Endothelial cell of hepatic sinusoid (primary cell): ENCODE data around the gene ATXN10.

Experiments
- in situ Hi-C: cut with HindIII; loops from 2 replicates; pipeline ENCODE4 v1.10.0; 2017; ENCODE audit warnings: low sequenced_read_pairs

ATXN10 gene

GRCh38 chr22:45703758-45704157, 32.1 kb downstream of the ATXN10 start:
- in situ Hi-C loops, result no loop called here

GRCh38 chr22:45704648-45705047, 33.0 kb downstream of the ATXN10 start:
- in situ Hi-C loops, result no loop called here

GRCh38 chr22:45707605-45708004, 36.0 kb downstream of the ATXN10 start:
- in situ Hi-C loops, result no loop called here

DNA sequence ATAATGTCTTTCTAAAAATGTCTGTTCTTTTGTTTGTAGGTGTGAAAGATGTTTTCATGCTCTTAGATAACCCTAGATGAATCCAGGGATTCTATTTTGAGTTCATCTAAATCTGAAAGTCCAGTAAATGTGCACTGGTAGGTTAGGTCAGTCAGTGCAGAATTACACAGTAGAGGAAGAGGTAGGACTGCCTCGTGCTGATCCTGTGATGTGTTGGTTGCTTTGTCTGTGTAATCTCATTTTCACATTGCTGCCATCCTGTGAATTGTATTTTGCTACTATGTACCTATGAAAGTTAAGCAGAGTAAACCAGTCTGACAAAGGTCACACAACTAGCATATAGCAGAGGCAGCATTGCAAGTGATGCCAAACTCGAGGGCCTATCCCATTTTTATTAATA, 36.5 kb downstream of the ATXN10 start:
- in situ Hi-C loops, result no loop called here

GRCh38 chr22:45709060-45709739, 37.6 kb downstream of the ATXN10 start:
- in situ Hi-C loops, result no loop called here

- in situ Hi-C loops, result loop anchor here (5.0 kb wide), 1 partner anchor 68 kb away; no protein-coding TSS in a partner anchor
Measured at GRCh38 chr22:45709866-45710265, 38.2 kb downstream of the ATXN10 start.

DNA sequence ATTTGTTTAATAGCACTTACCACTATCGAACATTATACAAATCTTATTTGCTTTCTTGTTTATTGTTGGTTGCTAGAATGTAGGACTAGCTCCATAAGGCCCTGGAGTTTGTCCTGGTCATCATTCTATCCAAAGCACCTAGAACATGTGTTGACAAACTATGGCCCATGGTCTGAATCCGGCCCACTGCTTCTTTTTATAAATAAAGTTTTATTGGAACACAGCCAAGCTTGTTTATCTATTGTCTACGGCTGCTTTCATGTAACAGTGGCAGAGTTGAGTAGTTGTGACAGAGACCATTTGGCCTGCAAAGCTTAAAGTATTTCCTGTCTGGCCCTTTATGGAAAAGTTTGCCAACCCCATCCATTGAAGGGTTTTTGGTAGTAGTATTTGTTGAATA, 38.8 kb downstream of the ATXN10 start:
- in situ Hi-C loops, result loop anchor here (5.0 kb wide), 1 partner anchor 68 kb away; no protein-coding TSS in a partner anchor

DNA sequence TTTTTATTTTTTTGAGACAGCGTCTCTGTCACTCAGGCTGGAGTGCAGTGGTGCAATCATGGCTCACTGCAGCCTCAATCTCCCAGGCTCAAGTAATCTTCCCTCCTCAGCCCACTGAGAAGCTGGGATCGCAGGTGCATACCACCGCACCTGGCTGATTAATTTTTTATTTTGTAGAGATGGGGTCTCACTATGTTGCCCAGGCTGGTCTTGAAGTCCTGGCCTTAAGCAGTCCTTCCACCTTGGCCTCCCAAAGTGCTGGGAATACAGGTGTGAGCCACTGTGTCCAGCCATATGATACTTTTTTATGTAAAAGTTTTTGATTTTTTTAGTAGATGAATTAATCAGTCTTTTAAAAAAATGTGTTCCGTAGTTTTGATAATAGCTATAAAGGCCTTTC, 42.8 kb downstream of the ATXN10 start:
- in situ Hi-C loops, result loop anchor here (5.0 kb wide), 1 partner anchor 72 kb away; no protein-coding TSS in a partner anchor

GRCh38 chr22:45717789-45718188, 46.2 kb downstream of the ATXN10 start:
- in situ Hi-C loops, result no loop called here

- in situ Hi-C loops, result no loop called here
Measured at GRCh38 chr22:45718391-45718790, 46.8 kb downstream of the ATXN10 start.

DNA sequence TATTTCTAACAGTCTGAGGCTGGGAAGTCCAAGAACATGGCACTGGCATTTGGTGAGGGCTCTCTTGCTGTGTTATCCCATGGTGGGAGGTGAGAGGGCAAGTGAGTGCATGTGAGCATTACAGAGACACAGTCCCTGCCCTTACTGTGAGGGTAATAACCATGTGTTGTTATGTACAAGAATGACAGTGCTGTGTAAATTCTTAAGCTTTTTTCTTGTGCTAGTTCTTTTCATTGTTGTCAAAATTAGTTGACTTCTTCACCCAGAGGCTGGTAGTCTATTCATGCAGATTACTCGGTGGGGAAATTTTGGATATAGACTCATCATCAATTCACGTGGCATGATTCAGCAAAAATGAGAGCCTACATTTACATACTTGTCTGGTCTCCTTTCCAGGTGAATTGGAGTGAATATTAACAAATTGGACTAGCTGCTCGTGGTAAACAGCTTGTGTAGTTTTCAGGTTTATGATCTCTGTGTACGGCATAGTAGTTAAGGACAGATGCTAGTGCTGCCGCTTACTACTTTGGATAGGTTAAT, 49.3 kb downstream of the ATXN10 start:
- in situ Hi-C loops, result no loop called here

- in situ Hi-C loops, result no loop called here
Measured at GRCh38 chr22:45722006-45722405, 50.4 kb downstream of the ATXN10 start.

GRCh38 chr22:45726081-45726480, 54.4 kb downstream of the ATXN10 start:
- in situ Hi-C loops, result no loop called here

GRCh38 chr22:45731041-45731797, 59.6 kb downstream of the ATXN10 start:
- in situ Hi-C loops, result no loop called here

DNA sequence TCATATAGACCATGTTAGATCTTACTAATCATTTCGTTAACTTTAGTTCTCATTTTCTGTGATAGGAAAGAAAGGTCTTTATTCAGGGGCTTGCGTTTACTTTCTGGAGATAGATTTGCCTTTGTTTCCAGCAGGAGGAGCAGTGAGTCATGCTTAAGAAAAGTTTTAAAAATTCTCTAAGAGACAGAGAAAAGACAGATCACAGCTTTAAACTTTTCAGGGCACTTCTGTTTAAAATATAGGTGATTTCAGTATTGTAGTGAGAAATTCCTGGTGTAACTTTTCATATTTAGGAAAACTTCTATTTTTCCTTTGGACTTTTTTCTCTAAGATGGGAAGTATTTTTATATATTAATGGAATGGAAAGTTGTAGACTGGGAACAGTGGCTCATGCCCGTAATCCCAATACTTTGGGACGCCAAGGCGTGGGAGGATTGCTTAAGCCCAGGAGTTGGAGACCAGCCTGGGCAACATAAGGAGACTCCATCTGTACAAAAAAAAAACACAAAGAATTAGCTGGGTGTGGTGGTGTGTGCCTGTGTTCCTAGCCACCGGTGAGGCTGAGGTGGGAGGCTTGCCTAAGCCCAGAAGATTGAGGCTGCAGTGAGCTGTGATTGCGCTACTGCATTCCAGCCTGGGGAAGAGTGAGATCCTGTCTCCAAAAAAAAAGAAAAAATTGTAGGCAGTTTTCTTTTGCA, 60.3 kb downstream of the ATXN10 start:
- in situ Hi-C loops, result no loop called here

GRCh38 chr22:45735273-45735672, 63.6 kb downstream of the ATXN10 start:
- in situ Hi-C loops, result no loop called here

GRCh38 chr22:45738206-45738605, 66.6 kb downstream of the ATXN10 start:
- in situ Hi-C loops, result no loop called here

DNA sequence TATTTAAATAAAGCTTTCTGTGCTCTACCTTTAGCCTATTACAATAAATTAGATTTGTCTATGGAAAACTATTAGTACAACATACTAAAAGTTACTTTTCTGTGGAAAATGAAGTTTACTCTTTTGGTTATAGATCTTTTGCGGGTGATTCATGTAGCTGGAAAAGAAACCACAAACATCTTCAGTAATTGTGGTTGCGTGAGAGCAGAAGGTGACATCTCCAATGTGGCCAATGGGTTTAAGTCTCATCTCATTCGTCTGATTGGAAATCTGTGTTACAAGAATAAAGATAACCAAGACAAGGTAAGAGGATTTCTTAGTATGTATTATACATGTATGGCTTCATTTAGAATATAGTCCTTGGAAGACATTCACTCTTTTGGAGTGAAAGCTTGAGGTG, 68.6 kb downstream of the ATXN10 start:
- in situ Hi-C loops, result no loop called here

DNA sequence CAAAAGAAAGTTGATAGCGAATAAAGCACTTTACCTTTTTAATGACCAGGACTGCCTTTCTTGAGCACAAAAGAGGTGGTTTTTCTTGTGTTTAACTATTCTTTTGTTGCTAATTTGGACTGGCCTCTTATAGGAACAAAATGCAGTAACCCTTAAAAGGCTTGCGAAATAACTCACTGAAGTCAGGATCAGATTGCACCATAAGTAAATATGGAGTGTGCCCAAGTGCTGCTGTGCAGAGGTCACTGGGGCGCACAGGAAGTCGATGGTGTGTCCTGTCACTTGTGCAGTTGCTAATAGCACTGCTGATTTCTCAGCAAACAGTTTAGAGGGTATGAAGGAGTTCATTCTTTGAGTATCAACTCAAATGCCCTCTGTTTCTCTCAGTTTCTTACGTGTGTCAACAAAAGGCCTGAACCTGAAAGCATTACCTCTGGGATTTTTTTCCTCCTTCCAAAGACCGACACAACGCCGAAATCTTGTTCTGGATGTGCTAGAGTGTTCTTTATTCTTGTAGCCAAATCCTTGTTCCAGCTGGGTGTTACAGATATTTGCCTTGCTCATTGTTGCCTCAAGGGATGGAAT, 71.3 kb downstream of the ATXN10 start:
- in situ Hi-C loops, result no loop called here

- in situ Hi-C loops, result no loop called here
Measured at GRCh38 chr22:45743687-45744086, 72.1 kb downstream of the ATXN10 start.

- in situ Hi-C loops, result no loop called here
Measured at GRCh38 chr22:45744442-45744841, 72.8 kb downstream of the ATXN10 start.
